Breast epithelium (tissue), 4 donors: ENCODE data around the gene SNHG17. TPM values are rescaled to one million over a fixed set of nuclear protein-coding genes. Genes with fewer than 3 reads are reported as not detected.
A peak's percentile ranks its signal among the peaks of the same experiment; 100 is the strongest.
"Not testable (repeated sequence)": the region's sequence is repeated elsewhere in the genome, so short reads cannot be mapped to it uniquely, and the experiment has no call there.

Experiments
- DNase-seq, 2 donors: peaks; one replicate each; pipeline ENCODE4 v3.0.0-alpha.2; 2019; ENCODE audit warnings: low spot score in 2 of 2
- H3K27ac ChIP-seq, 2 donors: fragments of 200-600 bp; sonication (generic) in 1 of 2; one replicate each; pipeline ENCODE4 v1.5.1; 2016 to 2019; ENCODE audit warnings: mild to moderate bottlenecking in 1 of 2
- H3K27me3 ChIP-seq, 2 donors: fragments of 200-600 bp; sonication (generic) in 1 of 2; one replicate each; pipeline versions ENCODE4 v1.5.1 to v1.6.0; 2017 to 2019; ENCODE audit warnings: control low read depth in 1 of 2, mild to moderate bottlenecking in 1 of 2
- H3K36me3 ChIP-seq: fragments of 200-600 bp; one replicate; pipeline ENCODE4 v1.5.1; 2019
- H3K4me1 ChIP-seq, 2 donors: fragments of 200-600 bp; sonication (generic); one replicate each; pipeline ENCODE4 v1.5.1; 2016 to 2019; ENCODE audit warnings: control low read depth in 1 of 2
- H3K4me3 ChIP-seq, 3 donors: fragments of 200-600 bp; sonication (generic); 1 replicate in 2 of 3; 2 replicates in 1 of 3; pipeline ENCODE4 v1.5.1; 2016 to 2019; ENCODE audit warnings: mild to moderate bottlenecking in 3 of 3, moderate library complexity in 2 of 3
- H3K9me3 ChIP-seq, 2 donors: fragments of 200-600 bp; sonication (generic) in 1 of 2; one replicate each; pipeline ENCODE4 v1.5.1; 2016 to 2019; ENCODE audit warnings: control low read depth in 1 of 2
- POLR2A ChIP-seq: fragments of 450-650 bp; IDR thresholded peaks from one replicate; pipeline ENCODE4 v1.6.1; 2016; ENCODE audit warnings: antibody characterized with exemption, mild to moderate bottlenecking, moderate library complexity
- POLR2AphosphoS5 ChIP-seq, 3 donors: sonication (generic); formaldehyde crosslinking; IDR thresholded peaks; one replicate each; pipeline ENCODE4 v1.6.1; 2017; ENCODE audit warnings: antibody characterized with exemption in 3 of 3
- intact Hi-C: fragments of 100-400 bp; cut with DNase I; formaldehyde crosslinking; loops from one replicate; pipeline ENCODE4 v1.15.1; 2023; ENCODE audit warnings: low total_unique reads
- total RNA-seq, 3 donors: library from RNA; depleted of rRNA; stranded (reverse); fragments of >200 nt; gene quantifications; one replicate each; pipeline ENCODE4 v1.1.0, GENCODE V29; 2016
- TF ChIP-seq, protein P1 (sequence below), 3 donors: fragments of 450-650 bp; IDR thresholded peaks; one replicate each; pipeline ENCODE4 v1.5.1; 2016 to 2017; ENCODE audit warnings: antibody characterized with exemption in 3 of 3, mild to moderate bottlenecking in 3 of 3, moderate library complexity in 3 of 3

SNHG17 gene
- total RNA-seq, 3 donors from 2014 or later = 14.2 to 25.2 (median 24.6) TPM

- intact Hi-C loops = no loop called here
- no peaks in the 10 kb centered on the region for H3K36me3 ChIP-seq
- no peaks in the 10 kb centered on the region for H3K4me1 ChIP-seq
- no peaks in the 10 kb centered on the region for H3K9me3 ChIP-seq
- H3K27me3 ChIP-seq = no peaks in the 10 kb centered on the region
- TF ChIP-seq POLR2A (no peak), POLR2AphosphoS5 (IDR thresholded peaks at IDR 0.05) (no peak)
- TF ChIP-seq, protein P1, sequence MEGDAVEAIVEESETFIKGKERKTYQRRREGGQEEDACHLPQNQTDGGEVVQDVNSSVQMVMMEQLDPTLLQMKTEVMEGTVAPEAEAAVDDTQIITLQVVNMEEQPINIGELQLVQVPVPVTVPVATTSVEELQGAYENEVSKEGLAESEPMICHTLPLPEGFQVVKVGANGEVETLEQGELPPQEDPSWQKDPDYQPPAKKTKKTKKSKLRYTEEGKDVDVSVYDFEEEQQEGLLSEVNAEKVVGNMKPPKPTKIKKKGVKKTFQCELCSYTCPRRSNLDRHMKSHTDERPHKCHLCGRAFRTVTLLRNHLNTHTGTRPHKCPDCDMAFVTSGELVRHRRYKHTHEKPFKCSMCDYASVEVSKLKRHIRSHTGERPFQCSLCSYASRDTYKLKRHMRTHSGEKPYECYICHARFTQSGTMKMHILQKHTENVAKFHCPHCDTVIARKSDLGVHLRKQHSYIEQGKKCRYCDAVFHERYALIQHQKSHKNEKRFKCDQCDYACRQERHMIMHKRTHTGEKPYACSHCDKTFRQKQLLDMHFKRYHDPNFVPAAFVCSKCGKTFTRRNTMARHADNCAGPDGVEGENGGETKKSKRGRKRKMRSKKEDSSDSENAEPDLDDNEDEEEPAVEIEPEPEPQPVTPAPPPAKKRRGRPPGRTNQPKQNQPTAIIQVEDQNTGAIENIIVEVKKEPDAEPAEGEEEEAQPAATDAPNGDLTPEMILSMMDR (IDR thresholded peaks at IDR 0.05) = no peak
- no peak overlapping the region for H3K4me3 ChIP-seq
- DNase-seq = no peak
- H3K27ac ChIP-seq = no peak overlapping the region
Measured at GRCh38 chr20:38437796-38438195, 2.7 kb upstream of the SNHG17 start.

GRCh38 chr20:38435555-38435939 is 419 bp upstream of the SNHG17 start:
- DNase-seq = no peak
- TF ChIP-seq, protein P1 (IDR thresholded peaks at IDR 0.05) = no peak
- no peak for TF ChIP-seq POLR2AphosphoS5 (IDR thresholded peaks at IDR 0.05)
- TF ChIP-seq POLR2A = no peak
- intact Hi-C loops = no loop called here
- Histone ChIP-seq H3K27ac (no peak overlapping the region), H3K9me3 (peaks cover 0 to 6% of the 10 kb centered on the region in 2 donors), H3K36me3 (peaks cover 3% of the 10 kb centered on the region), H3K4me1 (no peaks in the 10 kb centered on the region), H3K27me3 (no peaks in the 10 kb centered on the region), H3K4me3 (peak overlapping the region in 1 of 3 donors; percentile 81)

DNA sequence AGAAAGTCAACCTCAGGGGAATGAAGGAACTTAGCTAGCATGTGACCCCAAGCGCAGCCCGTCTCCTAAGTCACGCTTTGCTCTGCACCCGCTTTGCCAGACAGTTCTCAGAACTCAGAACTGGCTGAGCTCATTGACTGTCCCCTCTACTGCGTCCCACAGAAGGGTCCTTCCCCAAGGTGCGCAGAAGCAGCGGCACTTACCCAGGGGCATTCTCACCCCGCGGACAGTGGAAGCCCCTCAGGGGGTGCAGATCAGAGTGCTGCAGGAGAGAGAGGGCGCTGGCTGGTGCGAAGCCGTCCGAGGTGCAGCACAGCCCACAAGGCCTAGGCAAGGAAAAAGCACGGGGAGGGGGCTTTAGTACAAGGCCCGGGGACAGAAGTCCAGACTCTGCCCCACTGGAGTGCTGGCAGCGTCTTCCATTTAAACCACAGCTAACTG is 807 bp downstream of the SNHG17 start:
- intact Hi-C loops = no loop called here
- H3K4me1 ChIP-seq = no peaks in the 10 kb centered on the region
- no peak for TF ChIP-seq POLR2AphosphoS5 (IDR thresholded peaks at IDR 0.05)
- TF ChIP-seq, protein P1 (IDR thresholded peaks at IDR 0.05) = no peak
- TF ChIP-seq POLR2A = no peak
- H3K36me3 ChIP-seq = peaks cover 3% of the 10 kb centered on the region
- H3K27me3 ChIP-seq = no peaks in the 10 kb centered on the region
- H3K27ac ChIP-seq = peak overlapping the region; percentile 78 to 93
- peaks cover 0 to 6% of the 10 kb centered on the region in 2 donors for H3K9me3 ChIP-seq
- H3K4me3 ChIP-seq = peak overlapping the region; percentile 53 to 91 (median 81)
- no peak for DNase-seq

DNA sequence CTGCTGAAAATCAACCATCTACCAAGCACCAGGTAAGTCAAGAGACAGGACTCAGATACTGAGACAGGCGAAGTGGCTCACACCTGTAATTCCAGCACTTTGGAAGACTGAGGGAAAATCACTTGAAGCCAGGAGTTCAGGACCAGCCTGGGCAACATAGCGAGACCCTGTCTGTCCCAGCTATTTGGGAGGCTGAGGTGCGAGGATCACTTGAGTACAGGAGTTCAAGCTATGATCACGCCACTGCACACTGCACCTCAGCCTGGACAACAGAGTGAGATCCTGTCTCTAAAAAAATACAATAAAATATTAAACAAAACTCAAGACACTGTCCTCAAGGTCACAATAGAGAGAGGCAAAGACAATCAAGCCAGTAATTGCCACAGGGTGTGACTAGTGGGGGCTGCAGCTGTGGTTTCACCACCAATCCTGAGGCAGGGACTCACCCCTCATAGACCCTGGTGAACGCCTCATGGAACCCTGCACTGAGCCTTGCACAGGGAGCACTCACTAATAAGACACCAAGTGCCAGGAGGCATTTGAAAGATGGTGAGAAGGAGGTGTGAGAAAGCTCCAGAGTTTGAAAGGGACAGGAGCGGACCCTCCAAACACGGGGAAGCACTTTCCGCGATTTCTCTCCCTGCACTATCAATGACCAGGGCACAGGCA is 1.7 kb downstream of the SNHG17 start:
- DNase-seq = no peak
- intact Hi-C loops = no loop called here
- Histone ChIP-seq H3K4me1 (no peaks in the 10 kb centered on the region), H3K27me3 (no peaks in the 10 kb centered on the region), H3K4me3 (peak overlapping the region; percentile 53 to 91 (median 81)), H3K27ac (peak overlapping the region; percentile 10 to 78), H3K9me3 (peaks cover 0 to 6% of the 10 kb centered on the region in 2 donors), H3K36me3 (peaks cover 3% of the 10 kb centered on the region)
- TF ChIP-seq, protein P1 (IDR thresholded peaks at IDR 0.05) = no peak
- no peak for TF ChIP-seq POLR2AphosphoS5 (IDR thresholded peaks at IDR 0.05)
- no peak for TF ChIP-seq POLR2A

DNA sequence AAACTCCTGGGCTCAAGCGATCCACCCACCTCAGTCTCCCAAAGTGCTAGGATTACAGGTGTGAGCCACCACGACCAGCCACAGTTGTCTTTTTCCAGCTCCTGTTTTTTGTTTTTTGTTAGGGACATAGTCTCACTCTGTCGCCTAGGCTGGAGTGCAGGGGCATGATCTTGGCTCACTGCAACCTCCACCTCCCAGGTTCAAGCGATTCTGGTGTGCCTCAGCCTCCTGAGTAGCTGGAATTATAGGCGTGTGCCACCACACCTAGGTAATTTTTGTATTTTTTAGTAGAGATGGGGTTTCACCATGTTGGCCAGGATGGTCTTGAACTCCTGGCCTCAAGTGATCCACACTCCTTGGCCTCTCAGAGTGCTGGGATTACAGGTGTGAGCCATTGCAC is 2.3 kb downstream of the SNHG17 start:
- intact Hi-C loops = not testable (repeated sequence)

More for the DNA sequence above, 2.3 kb downstream of the SNHG17 start:
- H3K9me3 ChIP-seq, DNase-seq, H3K27me3 ChIP-seq, H3K36me3 ChIP-seq, H3K4me1 ChIP-seq, H3K27ac ChIP-seq: not testable (repeated sequence)
- peak overlapping the region in 1 of 3 donors; percentile 11 for H3K4me3 ChIP-seq
